A673 (cell line): ENCODE results near the gene ADAMTS12. TPM values are rescaled to one million over a fixed set of nuclear protein-coding genes. Genes with fewer than 3 reads are reported as not detected.

ENCODE experiments used
- BruUV-seq: library from RNA; stranded (reverse); fragments of 400-500 nt; replicated peaks from 2 replicates; lab custom pipeline; 2021; lab: Mats Ljungman, UMichigan
- CTCF ChIA-PET: fragments of 300-600 bp; sonication (Branson Sonifier 250); formaldehyde crosslinking; loops from one replicate; lab custom pipeline; 2022; ENCODE audit warnings: antibody characterized with exemption; lab: Charles Lee
- POLR2A ChIA-PET: fragments of 300-600 bp; sonication (Branson Sonifier 250); formaldehyde crosslinking; loops from one replicate; lab custom pipeline; 2022; ENCODE audit warnings: antibody characterized with exemption; ENCODE audit not compliant: low non-redundant PET; lab: Charles Lee
- DNase-seq: peaks from one replicate; pipeline ENCODE4 v3.0.0-alpha.2; 2015; ENCODE audit warnings: low spot score
- H3K27ac ChIP-seq: fragments of 200-600 bp; sonication (generic); 2 replicates; pipeline ENCODE4 v1.5.1; 2016; ENCODE audit warnings: mixed run types, low read depth, mild to moderate bottlenecking, mixed read lengths, antibody characterized with exemption, low read length; ENCODE audit not compliant: poor library complexity, severe bottlenecking
- H3K27me3 ChIP-seq: fragments of 200-600 bp; sonication (generic); replicated peaks from 2 replicates; pipeline ENCODE4 v1.6.1; 2017; ENCODE audit warnings: mixed run types, low read depth, mild to moderate bottlenecking, mixed read lengths, antibody characterized with exemption, low read length; ENCODE audit not compliant: insufficient read depth, poor library complexity
- H3K36me3 ChIP-seq: fragments of 200-600 bp; sonication (generic); 2 replicates; pipeline ENCODE4 v1.6.1; 2016; ENCODE audit warnings: mixed run types, mild to moderate bottlenecking, mixed read lengths, antibody characterized with exemption, low read length; ENCODE audit not compliant: insufficient read depth, poor library complexity, severe bottlenecking
- H3K4me1 ChIP-seq: fragments of 200-600 bp; sonication (generic); 2 replicates; pipeline ENCODE4 v1.6.1; 2017; ENCODE audit warnings: mixed run types, mild to moderate bottlenecking, mixed read lengths, antibody characterized with exemption, low read length; ENCODE audit not compliant: insufficient read depth, poor library complexity, severe bottlenecking
- H3K4me3 ChIP-seq: fragments of 200-600 bp; sonication (generic); 2 replicates; pipeline ENCODE4 v1.5.1; 2016; ENCODE audit warnings: low read depth, mixed run types, mild to moderate bottlenecking, mixed read lengths, low read length; ENCODE audit not compliant: poor library complexity, severe bottlenecking
- H3K9me3 ChIP-seq: fragments of 200-600 bp; sonication (generic); 2 replicates; pipeline ENCODE4 v1.6.1; 2016; ENCODE audit warnings: mixed run types, low read depth, mild to moderate bottlenecking, mixed read lengths, antibody characterized with exemption, low read length; ENCODE audit not compliant: poor library complexity, severe bottlenecking
- EZH2 ChIP-seq: fragments of 200-600 bp; sonication (generic); IDR thresholded peaks from 2 replicates; pipeline ENCODE4 v1.6.1; 2017; ENCODE audit warnings: borderline replicate concordance, low read depth, mild to moderate bottlenecking, mixed read lengths, antibody characterized with exemption, low read length; ENCODE audit not compliant: poor library complexity, severe bottlenecking
- intact Hi-C: fragments of 100-400 bp; cut with micrococcal nuclease; formaldehyde crosslinking; loops from one replicate; pipeline ENCODE4 v1.10.0; 2022; ENCODE audit not compliant: unreplicated experiment
- total RNA-seq: library from RNA; stranded (reverse); gene quantifications from 2 replicates; pipeline ENCODE4 v1.2.3, GENCODE V29; 2021
- TF ChIP-seq, protein P1 (sequence below): fragments of 300-800, 200-600 bp; sonication (generic); conservative IDR thresholded peaks from 2 replicates; pipeline ENCODE4 v1.5.1; 2017; ENCODE audit warnings: low read depth, mild to moderate bottlenecking, antibody characterized with exemption, low read length, moderate library complexity, mixed read lengths

Gene ADAMTS12
- total RNA-seq, 1 experiment from 2014 or later: 0.84 TPM

- Histone ChIP-seq H3K27ac (no peak overlapping the region), H3K4me3 (no peak overlapping the region), H3K36me3 (no peaks in the 10 kb centered on the region), H3K4me1 (no peaks in the 10 kb centered on the region), H3K27me3 (no peaks in the 10 kb centered on the region), H3K9me3 (no peaks in the 10 kb centered on the region)
- intact Hi-C loops: no loop called here
- no peak for DNase-seq
- ChIA-PET POLR2A (no interaction called here), CTCF (no interaction called here)
- TF ChIP-seq, protein P1, sequence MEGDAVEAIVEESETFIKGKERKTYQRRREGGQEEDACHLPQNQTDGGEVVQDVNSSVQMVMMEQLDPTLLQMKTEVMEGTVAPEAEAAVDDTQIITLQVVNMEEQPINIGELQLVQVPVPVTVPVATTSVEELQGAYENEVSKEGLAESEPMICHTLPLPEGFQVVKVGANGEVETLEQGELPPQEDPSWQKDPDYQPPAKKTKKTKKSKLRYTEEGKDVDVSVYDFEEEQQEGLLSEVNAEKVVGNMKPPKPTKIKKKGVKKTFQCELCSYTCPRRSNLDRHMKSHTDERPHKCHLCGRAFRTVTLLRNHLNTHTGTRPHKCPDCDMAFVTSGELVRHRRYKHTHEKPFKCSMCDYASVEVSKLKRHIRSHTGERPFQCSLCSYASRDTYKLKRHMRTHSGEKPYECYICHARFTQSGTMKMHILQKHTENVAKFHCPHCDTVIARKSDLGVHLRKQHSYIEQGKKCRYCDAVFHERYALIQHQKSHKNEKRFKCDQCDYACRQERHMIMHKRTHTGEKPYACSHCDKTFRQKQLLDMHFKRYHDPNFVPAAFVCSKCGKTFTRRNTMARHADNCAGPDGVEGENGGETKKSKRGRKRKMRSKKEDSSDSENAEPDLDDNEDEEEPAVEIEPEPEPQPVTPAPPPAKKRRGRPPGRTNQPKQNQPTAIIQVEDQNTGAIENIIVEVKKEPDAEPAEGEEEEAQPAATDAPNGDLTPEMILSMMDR: no peak
- no peak for TF ChIP-seq EZH2
- BruUV-seq: no TSS peak
These were observed 119.4 kb downstream of the ADAMTS12 start for GRCh38 chr5:33772380-33772897.

DNA sequence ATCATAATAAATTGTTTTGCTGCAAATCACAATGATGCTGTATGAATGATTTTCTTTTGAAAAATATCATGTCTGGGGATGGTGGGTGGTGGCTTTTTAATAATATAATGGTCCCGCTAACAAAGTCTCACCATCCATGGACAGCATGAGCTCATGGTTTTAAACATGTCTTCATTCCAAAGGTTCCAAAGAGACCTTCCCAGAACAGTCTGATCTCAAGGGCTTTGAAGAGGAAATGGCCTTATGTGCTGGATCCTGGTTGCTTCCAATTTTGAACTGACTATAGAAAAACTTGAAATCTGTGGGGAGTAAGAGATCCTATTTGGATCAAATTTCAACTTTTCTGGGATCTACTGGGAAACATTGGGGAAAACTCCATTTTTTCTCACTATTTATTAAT, 121.8 kb downstream of the ADAMTS12 start:
- no peaks in the 10 kb centered on the region for H3K9me3 ChIP-seq
- H3K4me3 ChIP-seq: no peak overlapping the region
- no peaks in the 10 kb centered on the region for H3K4me1 ChIP-seq
- no peak overlapping the region for H3K27ac ChIP-seq
- ChIA-PET POLR2A (no interaction called here), CTCF (no interaction called here)
- no peaks in the 10 kb centered on the region for H3K36me3 ChIP-seq
- no peak for DNase-seq
- intact Hi-C loops: no loop called here
- TF ChIP-seq, protein P1: no peak
- no peak for TF ChIP-seq EZH2
- H3K27me3 ChIP-seq: no peaks in the 10 kb centered on the region
- no TSS peak for BruUV-seq

- POLR2A ChIA-PET: no interaction called here
- DNase-seq: no peak
- intact Hi-C loops: no loop called here
- Histone ChIP-seq H3K36me3 (no peaks in the 10 kb centered on the region), H3K27ac (no peak overlapping the region), H3K9me3 (no peaks in the 10 kb centered on the region), H3K4me1 (no peaks in the 10 kb centered on the region), H3K27me3 (no peaks in the 10 kb centered on the region), H3K4me3 (no peak overlapping the region)
- TF ChIP-seq, protein P1: no peak
- no peak for TF ChIP-seq EZH2
- BruUV-seq: no TSS peak
- CTCF ChIA-PET: no interaction called here
These were observed 122.6 kb downstream of the ADAMTS12 start for GRCh38 chr5:33769196-33769595.
